Gastrocnemius medialis (tissue), 4 donors: ENCODE measurements around the gene ESPNL. TPM values are rescaled to one million over a fixed set of nuclear protein-coding genes. Genes with fewer than 3 reads are reported as not detected.

Experiments
- ATAC-seq, 2 donors: fragments of 150-250 bp; one replicate each; pipeline ENCODE4 v1.9.1; 2016
- DNase-seq, 2 donors: peaks; one replicate each; pipeline ENCODE4 v3.0.0-alpha.2; 2019
- H3K27ac ChIP-seq, 4 donors: fragments of 200-600 bp; sonication (generic); 1 replicate in 1 of 4; 2 replicates in 3 of 4; pipeline ENCODE4 v1.5.1; 2016 to 2018; ENCODE audit warnings: mild to moderate bottlenecking in 2 of 4, moderate library complexity in 1 of 4
- H3K27me3 ChIP-seq, 3 donors: fragments of 200-600 bp; sonication (generic) in 2 of 3; 1 replicate in 1 of 3; 2 replicates in 2 of 3; pipeline versions ENCODE4 v1.5.1 to v1.6.0; 2016 to 2019; ENCODE audit warnings: mild to moderate bottlenecking in 1 of 3, moderate library complexity in 1 of 3
- H3K36me3 ChIP-seq, 2 donors: fragments of 200-600 bp; sonication (generic) in 1 of 2; one replicate each; pipeline ENCODE4 v1.5.1; 2017 to 2018
- H3K4me1 ChIP-seq, 2 donors: fragments of 200-600 bp; sonication (generic) in 1 of 2; one replicate each; pipeline ENCODE4 v1.5.1; 2016 to 2017; ENCODE audit warnings: mild to moderate bottlenecking in 2 of 2
- H3K4me3 ChIP-seq, 4 donors: fragments of 200-600 bp; sonication (generic) in 3 of 4; 1 replicate in 1 of 4; 2 replicates in 3 of 4; pipeline ENCODE4 v1.5.1; 2016 to 2019; ENCODE audit warnings: mild to moderate bottlenecking in 2 of 4
- H3K9me3 ChIP-seq, 3 donors: fragments of 200-600 bp; sonication (generic) in 2 of 3; 1 replicate in 1 of 3; 2 replicates in 2 of 3; pipeline ENCODE4 v1.5.1; 2016 to 2019
- CTCF ChIP-seq, 5 experiments: fragments of 450-650 bp in 3 of 5; fragments of 200-600 bp in 2 of 5; sonication (generic) in 2 of 5; IDR thresholded peaks in 4 of 5; conservative IDR thresholded peaks in 1 of 5; 1 replicate in 4 of 5; 2 replicates in 1 of 5; pipeline ENCODE4 v1.5.1; 2016 to 2019; ENCODE audit warnings: antibody characterized with exemption in 5 of 5, mild to moderate bottlenecking in 3 of 5, moderate library complexity in 3 of 5
- POLR2A ChIP-seq, 2 donors: fragments of 450-650 bp; IDR thresholded peaks; one replicate each; pipeline ENCODE4 v1.6.1; 2017; ENCODE audit warnings: antibody characterized with exemption in 2 of 2, mild to moderate bottlenecking in 2 of 2, moderate library complexity in 2 of 2
- in situ Hi-C, 4 donors: fragments of 200-750 bp; cut with MboI; loops; one replicate each; pipeline versions ENCODE4 v1.15.0 to v1.8.0; 2017; ENCODE audit warnings: low sequenced_read_pairs in 4 of 4
- intact Hi-C: fragments of 100-400 bp; cut with DNase I; formaldehyde crosslinking; loops from one replicate; pipeline ENCODE4 v1.15.1; 2023; ENCODE audit warnings: low total_unique reads
- total RNA-seq, 4 donors: library from RNA; depleted of rRNA; stranded (reverse); fragments of >200 nt; gene quantifications; one replicate each; pipeline versions ENCODE4 v1.1.0 to v1.2.3, GENCODE V29; 2016

ESPNL gene
- total RNA-seq, 4 donors from 2014 or later, result 0.11 TPM; not detected in 3

DNA sequence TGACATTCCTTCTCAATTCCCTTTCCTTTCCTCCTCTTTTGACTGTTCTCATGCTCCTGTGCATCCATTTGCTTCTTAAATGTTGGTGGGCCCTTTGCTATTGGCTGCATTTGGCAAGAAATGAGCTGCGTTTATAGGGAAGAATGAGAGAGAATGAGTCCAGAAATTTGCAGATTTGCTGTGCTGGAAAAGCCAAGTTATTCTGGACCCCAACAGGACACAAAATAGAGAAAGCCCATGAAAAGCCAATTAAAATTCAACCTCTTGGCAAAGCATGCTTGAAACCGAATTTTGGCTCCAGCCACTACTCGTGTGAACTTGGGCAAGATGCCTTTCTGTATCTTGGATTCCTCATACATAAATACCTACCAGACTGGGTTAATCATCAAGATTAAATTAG, 40.6 kb upstream of the ESPNL start:
- ATAC-seq (no peak), DNase-seq (no peak)
- Histone ChIP-seq H3K36me3 (peaks cover 0 to 3% of the 10 kb centered on the region in 2 donors), H3K4me3 (peak overlapping the region in 2 of 4 donors; percentile 76 to 100), H3K27me3 (no peaks in the 10 kb centered on the region), H3K27ac (no peak overlapping the region), H3K4me1 (peaks cover 13 to 26% of the 10 kb centered on the region in 2 donors), H3K9me3 (no peaks in the 10 kb centered on the region)
- TF ChIP-seq POLR2A (IDR thresholded peaks at IDR 0.05) (no peak), CTCF (IDR thresholded peaks at IDR 0.05 in 4 of 5, conservative IDR thresholded peaks at IDR 0.05 in 1 of 5) (no peak)
- in situ Hi-C loops, result no loop called here
- intact Hi-C loops, result no loop called here

- in situ Hi-C loops, result no loop called here
- intact Hi-C loops, result loop anchor here (1.0 to 5.0 kb wide), 5 partner anchors 94 to 260 kb away; partner anchors contain the start of genes ILKAP and TRAF3IP1
- DNase-seq (no peak), ATAC-seq (peak; percentile 35 to 44)
- Histone ChIP-seq H3K27ac (peak overlapping the region; percentile 86 to 98 (median 92)), H3K4me3 (peak overlapping the region; percentile 76 to 100 (median 94)), H3K36me3 (peaks cover 0 to 9% of the 10 kb centered on the region in 2 donors), H3K4me1 (peaks cover 13 to 26% of the 10 kb centered on the region in 2 donors), H3K27me3 (no peaks in the 10 kb centered on the region), H3K9me3 (no peaks in the 10 kb centered on the region)
- TF ChIP-seq CTCF (IDR thresholded peaks at IDR 0.05 in 4 of 5, conservative IDR thresholded peaks at IDR 0.05 in 1 of 5), result no peak
- TF ChIP-seq POLR2A (IDR thresholded peaks at IDR 0.05), result no peak
These were observed 40.0 kb upstream of the ESPNL start for GRCh38 chr2:238060096-238060541.

GRCh38 chr2:238060542-238061314, 39.4 kb upstream of the ESPNL start, which contains the start of gene SCLY:
Gene SCLY (plus strand): TSS chr2:238061001. CDS start chr2:238061055, 54 bp downstream.
- ATAC-seq, result peak; percentile 96 to 97
- Histone ChIP-seq H3K4me3 (peak within 1 kb of the TSS; percentile 76 to 100 (median 94)), H3K4me1 (peaks cover 13 to 26% of the 10 kb centered on the region in 2 donors), H3K36me3 (peaks cover 0 to 12% of the 10 kb centered on the region in 2 donors), H3K27ac (peak within 1 kb of the TSS; percentile 86 to 98 (median 92)), H3K9me3 (no peaks in the 10 kb centered on the region), H3K27me3 (no peaks in the 10 kb centered on the region)
- no peak for TF ChIP-seq CTCF (IDR thresholded peaks at IDR 0.05 in 4 of 5, conservative IDR thresholded peaks at IDR 0.05 in 1 of 5)
- peak; percentile 90 to 91 for TF ChIP-seq POLR2A (IDR thresholded peaks at IDR 0.05)
- intact Hi-C loops (loop anchor here (1.0 to 5.0 kb wide), 6 partner anchors 76 to 260 kb away; partner anchors contain the start of genes ILKAP and TRAF3IP1), in situ Hi-C loops (no loop called here)
- peak; percentile 97 for DNase-seq

GRCh38 chr2:238061315-238062202, 38.6 kb upstream of the ESPNL start:
- Histone ChIP-seq H3K9me3 (no peaks in the 10 kb centered on the region), H3K4me3 (peak overlapping the region; percentile 76 to 100 (median 94)), H3K27ac (peak overlapping the region; percentile 67 to 98 (median 81)), H3K36me3 (peaks cover 0 to 12% of the 10 kb centered on the region in 2 donors), H3K27me3 (no peaks in the 10 kb centered on the region), H3K4me1 (peaks cover 13 to 26% of the 10 kb centered on the region in 2 donors)
- TF ChIP-seq CTCF (IDR thresholded peaks at IDR 0.05 in 4 of 5, conservative IDR thresholded peaks at IDR 0.05 in 1 of 5) (no peak), POLR2A (IDR thresholded peaks at IDR 0.05) (no peak)
- in situ Hi-C loops, result no loop called here
- DNase-seq (no peak), ATAC-seq (peak; percentile 6 to 13)
- intact Hi-C loops, result loop anchor here (1.0 to 5.0 kb wide), 3 partner anchors 75 to 144 kb away; partner anchors contain the start of gene ILKAP
